B cell (primary cell): ENCODE results near the gene STX1A. TPM values are rescaled to one million over a fixed set of nuclear protein-coding genes. Genes with fewer than 3 reads are reported as not detected.

Experiments used
- ATAC-seq: fragments of 200-7000 bp; cut with Tn5 transposase; one replicate; pipeline ENCODE4 v1.10.0; 2021; ENCODE audit warnings: low read depth, mild to moderate bottlenecking, moderate number of reproducible peaks, moderate library complexity
- CTCF ChIA-PET: fragments of 350-600 bp; sonication (Branson Sonifier 250); formaldehyde crosslinking; loops from one replicate; lab custom pipeline; 2021; ENCODE audit warnings: antibody characterized with exemption, inconsistent platforms; lab: Charles Lee
- POLR2A ChIA-PET: fragments of 350-600 bp; sonication (Branson Sonifier 250); formaldehyde crosslinking; loops from one replicate; lab custom pipeline; 2021; ENCODE audit warnings: antibody characterized with exemption; lab: Charles Lee
- DNase-seq: peaks from one replicate; pipeline ENCODE4 v3.0.0; 2013
- H2AFZ ChIP-seq: 2 replicates; pipeline ENCODE4 v1.6.1; 2012; ENCODE audit warnings: mild to moderate bottlenecking, low read depth, low read length; ENCODE audit not compliant: insufficient read depth, poor library complexity, severe bottlenecking
- H3K27ac ChIP-seq, 2 donors: 1 replicate in 1 of 2; 2 replicates in 1 of 2; pipeline ENCODE4 v1.5.1; 2012 to 2013; ENCODE audit warnings: low read length in 2 of 2, mild to moderate bottlenecking in 2 of 2, moderate library complexity in 1 of 2
- H3K27me3 ChIP-seq, 4 experiments: fragments of 200-600 bp in 1 of 4; sonication (generic) in 1 of 4; replicated peaks in 1 of 4; 1 replicate in 2 of 4; 2 replicates in 2 of 4; pipeline versions ENCODE4 v1.6.1 to v1.7.0; 2013 to 2016; ENCODE audit warnings: low read length in 3 of 4, mild to moderate bottlenecking in 2 of 4, mixed read lengths in 1 of 4, moderate library complexity in 1 of 4; ENCODE audit not compliant: insufficient read depth in 4 of 4, control insufficient read depth in 3 of 4; ENCODE audit errors: control extremely low read depth in 1 of 4
- H3K36me3 ChIP-seq, 2 experiments: replicated peaks in 1 of 2; 1 replicate in 1 of 2; 2 replicates in 1 of 2; pipeline versions ENCODE4 v1.6.1 to v1.7.1; 2013; ENCODE audit warnings: low read length in 1 of 2; ENCODE audit not compliant: insufficient read depth in 2 of 2, control insufficient read depth in 1 of 2; ENCODE audit errors: control extremely low read depth in 1 of 2, extremely low read depth in 1 of 2
- H3K4me1 ChIP-seq, 2 donors: fragments of 200-600 bp in 1 of 2; sonication (generic) in 1 of 2; 1 replicate in 1 of 2; 2 replicates in 1 of 2; pipeline versions ENCODE4 v1.5.1 to v1.6.1; 2013 to 2017; ENCODE audit warnings: low read length in 2 of 2; ENCODE audit not compliant: control insufficient read depth in 2 of 2, insufficient read depth in 2 of 2
- H3K4me2 ChIP-seq: replicated peaks from 2 replicates; pipeline ENCODE3; 2012; ENCODE audit warnings: mild to moderate bottlenecking, low read depth, low read length; ENCODE audit not compliant: poor library complexity, severe bottlenecking
- H3K4me3 ChIP-seq, 5 experiments: fragments of 200-600 bp in 1 of 5; sonication (generic) in 1 of 5; 1 replicate in 3 of 5; 2 replicates in 2 of 5; pipeline versions ENCODE4 v1.5.1 to v1.7.0; 2011 to 2016; ENCODE audit warnings: low read length in 4 of 5, mild to moderate bottlenecking in 4 of 5, low read depth in 2 of 5, control low read depth in 1 of 5, moderate library complexity in 1 of 5; ENCODE audit not compliant: insufficient read depth in 1 of 5; ENCODE audit errors: control extremely low read depth in 1 of 5, extremely low read depth in 1 of 5
- H3K79me2 ChIP-seq: fragments of 200-600 bp; sonication (generic); one replicate; pipeline ENCODE4 v1.6.0; 2016; ENCODE audit warnings: low read length; ENCODE audit not compliant: control insufficient read depth, insufficient read depth
- H3K9ac ChIP-seq: fragments of 200-600 bp; sonication (generic); 2 replicates; pipeline ENCODE4 v1.6.1; 2017; ENCODE audit warnings: mild to moderate bottlenecking, low read length, moderate library complexity
- H3K9me3 ChIP-seq, 3 donors: one replicate each; pipeline versions ENCODE4 v1.6.1 to v1.7.1; 2013; ENCODE audit warnings: low read length in 2 of 3; ENCODE audit not compliant: control insufficient read depth in 2 of 3, insufficient read depth in 1 of 3; ENCODE audit errors: control extremely low read depth in 1 of 3
- H4K20me1 ChIP-seq: 2 replicates; pipeline ENCODE4 v1.6.0; 2012; ENCODE audit warnings: mild to moderate bottlenecking, low read length; ENCODE audit not compliant: insufficient read depth, control insufficient read depth, poor library complexity, severe bottlenecking
- H3K27ac Mint-ChIP-seq: one replicate; pipeline ENCODE4 v1.8.0; 2021; ENCODE audit warnings: mixed read lengths
- H3K27me3 Mint-ChIP-seq: one replicate; pipeline ENCODE4 v1.8.0; 2021; ENCODE audit warnings: mixed read lengths
- H3K4me1 Mint-ChIP-seq: one replicate; pipeline ENCODE4 v1.8.0; 2021; ENCODE audit warnings: mixed read lengths
- H3K4me3 Mint-ChIP-seq: one replicate; pipeline ENCODE4 v1.8.0; 2021; ENCODE audit warnings: mixed read lengths
- H3K9me3 Mint-ChIP-seq: one replicate; pipeline ENCODE4 v1.8.0; 2022; ENCODE audit warnings: mixed read lengths; ENCODE audit not compliant: insufficient read depth
- EZH2 ChIP-seq: IDR thresholded peaks from 2 replicates; pipeline ENCODE4 v1.6.1; 2012; ENCODE audit warnings: borderline replicate concordance, low read depth, mild to moderate bottlenecking, moderate library complexity, low read length; ENCODE audit not compliant: insufficient read depth, poor library complexity, severe bottlenecking
- WGBS: methylation state at CpG from one replicate; pipeline ENCODE4 v1.1.5; 2013; ENCODE audit warnings: missing lambda C conversion rate; ENCODE audit not compliant: insufficient coverage; 5-methylcytosine and 5-hydroxymethylcytosine counted together
- intact Hi-C: fragments of 100-400 bp; cut with micrococcal nuclease; formaldehyde crosslinking; loops from one replicate; pipeline ENCODE4 v1.10.0; 2022
- polyA plus RNA-seq: library from polyadenylated mRNA; depleted of rRNA; stranded (reverse); fragments of >200 nt; gene quantifications from 2 replicates; pipeline ENCODE4 v1.2.3, GENCODE V29; 2012
- total RNA-seq, 2 donors: library from RNA; stranded (reverse); fragments of 120-200 nt in 1 of 2; gene quantifications; 1 replicate in 1 of 2; 2 replicates in 1 of 2; pipeline versions ENCODE4 v1.2.3 to v1.2.4, GENCODE V29; 2013 to 2022
- TF ChIP-seq, protein P1 (sequence below): fragments of 200-600 bp; IDR thresholded peaks from one replicate; pipeline ENCODE4 v1.8.0; 2022; ENCODE audit warnings: antibody characterized with exemption, mild to moderate bottlenecking

STX1A gene
- total and polyA plus RNA-seq, 2 donors (not counting 1 experiment from before 2014, with no cell fraction given): 3.1 to 9.6 TPM

DNA sequence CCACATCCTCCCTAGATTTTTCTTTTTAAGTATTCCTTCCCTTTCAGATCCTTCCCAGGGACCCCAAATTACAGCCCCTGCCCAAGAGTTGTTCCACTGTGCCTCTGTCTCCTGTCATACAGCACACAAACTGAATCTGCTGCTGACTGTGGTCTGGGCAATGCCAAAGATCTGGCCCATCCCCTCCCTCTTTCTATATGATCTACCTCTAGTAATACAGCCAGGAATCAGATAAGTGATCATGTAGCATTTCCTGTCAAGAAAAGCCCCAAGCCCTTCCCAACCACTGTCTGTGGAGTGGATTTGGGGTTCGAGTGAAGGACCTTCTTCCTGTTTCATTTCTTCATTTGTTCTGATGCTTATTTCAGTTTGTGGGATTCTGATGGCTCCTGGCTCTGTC, 6.7 kb downstream of the STX1A start:
- Histone ChIP-seq H4K20me1 (peaks cover 6% of the 10 kb centered on the region), H3K4me1 (peaks cover 6 to 11% of the 10 kb centered on the region in 2 donors), H3K9ac (no peak overlapping the region), H3K27me3 (peaks cover 0 to 36% (median 14%) of the 10 kb centered on the region in 4 experiments), H3K4me3 (no peak overlapping the region), H3K9me3 (no peaks in the 10 kb centered on the region), H3K36me3 (no peaks in the 10 kb centered on the region), H2AFZ (no peak overlapping the region), H3K27ac (no peak overlapping the region), H3K79me2 (no peaks in the 10 kb centered on the region), H3K4me2 (no peak overlapping the region)
- POLR2A ChIA-PET: no interaction called here
- Mint-ChIP-seq H3K27ac (no peak overlapping the region), H3K4me1 (peaks cover 4% of the 10 kb centered on the region), H3K4me3 (no peak overlapping the region), H3K27me3 (peaks cover 29% of the 10 kb centered on the region), H3K9me3 (no peaks in the 10 kb centered on the region)
- TF ChIP-seq, protein P1, sequence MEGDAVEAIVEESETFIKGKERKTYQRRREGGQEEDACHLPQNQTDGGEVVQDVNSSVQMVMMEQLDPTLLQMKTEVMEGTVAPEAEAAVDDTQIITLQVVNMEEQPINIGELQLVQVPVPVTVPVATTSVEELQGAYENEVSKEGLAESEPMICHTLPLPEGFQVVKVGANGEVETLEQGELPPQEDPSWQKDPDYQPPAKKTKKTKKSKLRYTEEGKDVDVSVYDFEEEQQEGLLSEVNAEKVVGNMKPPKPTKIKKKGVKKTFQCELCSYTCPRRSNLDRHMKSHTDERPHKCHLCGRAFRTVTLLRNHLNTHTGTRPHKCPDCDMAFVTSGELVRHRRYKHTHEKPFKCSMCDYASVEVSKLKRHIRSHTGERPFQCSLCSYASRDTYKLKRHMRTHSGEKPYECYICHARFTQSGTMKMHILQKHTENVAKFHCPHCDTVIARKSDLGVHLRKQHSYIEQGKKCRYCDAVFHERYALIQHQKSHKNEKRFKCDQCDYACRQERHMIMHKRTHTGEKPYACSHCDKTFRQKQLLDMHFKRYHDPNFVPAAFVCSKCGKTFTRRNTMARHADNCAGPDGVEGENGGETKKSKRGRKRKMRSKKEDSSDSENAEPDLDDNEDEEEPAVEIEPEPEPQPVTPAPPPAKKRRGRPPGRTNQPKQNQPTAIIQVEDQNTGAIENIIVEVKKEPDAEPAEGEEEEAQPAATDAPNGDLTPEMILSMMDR: no peak
- no peak for TF ChIP-seq EZH2
- CTCF ChIA-PET: no interaction called here
- ATAC-seq (no peak), DNase-seq (no peak)
- no CpG with 5 or more reads among the region's 1 CpG for WGBS
- intact Hi-C loops: no loop called here

DNA sequence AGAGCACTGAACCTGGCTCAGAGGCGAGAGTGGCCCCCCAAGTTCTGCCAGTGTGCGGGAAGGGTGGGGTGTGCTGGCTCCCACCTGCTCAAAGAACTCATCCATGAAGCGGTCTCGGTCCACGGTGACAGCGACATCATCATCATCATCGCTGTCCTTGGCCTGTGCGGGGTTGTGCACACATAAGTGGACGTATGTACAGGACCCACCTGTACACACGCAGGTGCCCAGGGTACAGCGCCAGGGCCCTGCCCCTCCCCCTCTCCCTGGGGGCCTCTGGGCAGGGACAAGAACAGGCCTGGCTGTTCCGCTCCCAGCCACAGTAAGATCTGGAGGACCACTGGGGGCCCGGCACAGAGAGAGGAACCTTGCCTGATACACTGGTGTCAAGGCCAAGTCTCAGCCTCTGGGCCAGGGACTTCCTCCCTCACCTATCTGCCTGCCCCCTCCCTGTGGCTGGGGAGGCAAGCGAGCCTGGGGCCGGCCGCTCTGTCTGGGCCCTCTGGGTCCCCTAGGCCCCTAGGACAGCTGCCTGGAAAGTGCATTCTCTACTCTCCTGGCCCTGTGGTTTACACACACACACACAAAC, 10.4 kb downstream of the STX1A start:
- POLR2A ChIA-PET: no interaction called here
- 91% methylated on average over 16 of the region's 16 CpGs for WGBS
- no peaks in the 10 kb centered on the region for H3K79me2 ChIP-seq

More for the DNA sequence above, 10.4 kb downstream of the STX1A start:
- Mint-ChIP-seq H3K4me1 (peaks cover 16% of the 10 kb centered on the region), H3K27me3 (peaks cover 13% of the 10 kb centered on the region), H3K4me3 (no peak overlapping the region), H3K27ac (no peak overlapping the region), H3K9me3 (no peaks in the 10 kb centered on the region)
- no peak for DNase-seq
- no peak overlapping the region for H3K9ac ChIP-seq
- H3K4me2 ChIP-seq: no peak overlapping the region
- H3K4me3 ChIP-seq: no peak overlapping the region
- no peak overlapping the region for H3K27ac ChIP-seq
- ATAC-seq: no peak
- intact Hi-C loops: no loop called here
- H3K36me3 ChIP-seq: no peaks in the 10 kb centered on the region
- H4K20me1 ChIP-seq: no peaks in the 10 kb centered on the region
- H3K4me1 ChIP-seq: peaks cover 12 to 13% of the 10 kb centered on the region in 2 donors
- TF ChIP-seq EZH2: no peak
- TF ChIP-seq, protein P1: no peak
- peaks cover 0 to 12% (median 0%) of the 10 kb centered on the region in 4 experiments for H3K27me3 ChIP-seq
- no peak overlapping the region for H2AFZ ChIP-seq
- CTCF ChIA-PET: no interaction called here
- no peaks in the 10 kb centered on the region for H3K9me3 ChIP-seq
